Peyer's patch (tissue), 4 donors: ENCODE results near the gene DNAH17. TPM values are rescaled to one million over a fixed set of nuclear protein-coding genes. Genes with fewer than 3 reads are reported as not detected.

Experiments
- DNase-seq, 3 donors: peaks; one replicate each; pipeline ENCODE4 v3.0.0-alpha.2; 2017 to 2019
- H3K27ac ChIP-seq, 4 donors: fragments of 200-600 bp; sonication (generic); one replicate each; pipeline ENCODE4 v1.5.1; 2016 to 2019
- H3K27me3 ChIP-seq, 2 donors: fragments of 200-600 bp; sonication (generic); one replicate each; pipeline ENCODE4 v1.5.1; 2019
- H3K36me3 ChIP-seq, 3 donors: fragments of 200-600 bp; sonication (generic); one replicate each; pipeline ENCODE4 v1.5.1; 2016 to 2019
- H3K4me1 ChIP-seq, 4 donors: fragments of 200-600 bp; sonication (generic); one replicate each; pipeline ENCODE4 v1.5.1; 2016 to 2019
- H3K4me3 ChIP-seq, 4 donors: fragments of 200-600 bp; sonication (generic); 1 replicate in 3 of 4; 2 replicates in 1 of 4; pipeline ENCODE4 v1.5.1; 2016 to 2019; ENCODE audit warnings: mild to moderate bottlenecking in 1 of 4
- H3K9me3 ChIP-seq, 4 donors: fragments of 200-600 bp; sonication (generic); one replicate each; pipeline ENCODE4 v1.5.1; 2016 to 2019; ENCODE audit warnings: mild to moderate bottlenecking in 1 of 4
- CTCF ChIP-seq, 6 experiments: fragments of 450-650 bp in 4 of 6; fragments of 200-600 bp in 2 of 6; sonication (generic) in 1 of 6; IDR thresholded peaks; one replicate each; pipeline ENCODE4 v1.5.1; 2017 to 2019; ENCODE audit warnings: antibody characterized with exemption in 6 of 6, mild to moderate bottlenecking in 3 of 6, moderate library complexity in 1 of 6
- POLR2A ChIP-seq, 2 donors: fragments of 450-650 bp; IDR thresholded peaks; one replicate each; pipeline ENCODE4 v1.5.1; 2017; ENCODE audit warnings: antibody characterized with exemption in 2 of 2, mild to moderate bottlenecking in 2 of 2, moderate library complexity in 2 of 2
- total RNA-seq, 4 donors: library from RNA; depleted of rRNA; stranded (reverse); fragments of >200 nt; gene quantifications; one replicate each; pipeline ENCODE4 v1.1.0, GENCODE V29; 2016

Gene DNAH17
- total RNA-seq, 4 donors from 2014 or later = under 0.01 to 0.67 TPM; not detected in 2

- H3K27me3 ChIP-seq = no peaks in the 10 kb centered on the region
- peak overlapping the region in 1 of 4 donors; percentile 94 for H3K27ac ChIP-seq
- H3K4me1 ChIP-seq = peaks cover 0 to 52% (median 17%) of the 10 kb centered on the region in 4 donors
- H3K36me3 ChIP-seq = peaks cover 0 to 42% (median 0%) of the 10 kb centered on the region in 3 donors
- no peak overlapping the region for H3K4me3 ChIP-seq
- no peaks in the 10 kb centered on the region for H3K9me3 ChIP-seq
- TF ChIP-seq POLR2A (IDR thresholded peaks at IDR 0.05) (no peak), CTCF (IDR thresholded peaks at IDR 0.05) (no peak)
- DNase-seq = no peak
These were observed 170.3 kb downstream of the DNAH17 start for GRCh38 chr17:78406920-78407319.

- TF ChIP-seq POLR2A (IDR thresholded peaks at IDR 0.05) (no peak), CTCF (IDR thresholded peaks at IDR 0.05) (no peak)
- Histone ChIP-seq H3K27me3 (no peaks in the 10 kb centered on the region), H3K36me3 (peaks cover 0 to 48% (median 0%) of the 10 kb centered on the region in 3 donors), H3K27ac (no peak overlapping the region), H3K9me3 (no peaks in the 10 kb centered on the region), H3K4me1 (peaks cover 0 to 47% (median 16%) of the 10 kb centered on the region in 4 donors), H3K4me3 (no peak overlapping the region)
- DNase-seq = no peak
These were observed 170.8 kb downstream of the DNAH17 start for GRCh38 chr17:78406396-78406795.

DNA sequence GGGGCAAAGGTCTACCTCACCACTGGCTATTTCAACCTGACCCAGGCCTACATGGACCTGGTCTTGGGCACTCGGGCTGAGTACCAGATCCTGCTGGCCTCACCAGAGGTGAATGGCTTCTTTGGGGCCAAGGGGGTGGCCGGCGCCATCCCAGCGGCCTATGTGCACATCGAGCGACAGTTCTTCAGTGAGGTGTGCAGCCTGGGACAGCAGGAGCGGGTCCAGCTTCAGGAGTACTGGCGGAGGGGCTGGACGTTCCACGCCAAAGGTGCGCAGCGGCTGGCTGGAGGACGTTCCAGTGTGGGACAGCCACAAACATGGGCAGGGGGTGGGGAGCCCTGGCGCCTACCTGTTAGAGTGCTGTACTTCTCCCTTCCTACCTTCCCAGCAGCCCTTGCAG is 173.4 kb downstream of the DNAH17 start:
- peaks cover 0 to 73% (median 0%) of the 10 kb centered on the region in 3 donors for H3K36me3 ChIP-seq

GRCh38 chr17:78401891-78402290 is 175.3 kb downstream of the DNAH17 start:
- peaks cover 0 to 87% (median 0%) of the 10 kb centered on the region in 3 donors for H3K36me3 ChIP-seq
- DNase-seq = no peak
- H3K27me3 ChIP-seq = no peaks in the 10 kb centered on the region
- no peak overlapping the region for H3K4me3 ChIP-seq
- H3K4me1 ChIP-seq = peaks cover 0 to 8% (median 0%) of the 10 kb centered on the region in 4 donors
- H3K9me3 ChIP-seq = no peaks in the 10 kb centered on the region
- no peak overlapping the region for H3K27ac ChIP-seq
- TF ChIP-seq CTCF (IDR thresholded peaks at IDR 0.05) = no peak
- TF ChIP-seq POLR2A (IDR thresholded peaks at IDR 0.05) = no peak

More for the DNA sequence above, 173.4 kb downstream of the DNAH17 start:
- H3K9me3 ChIP-seq = no peaks in the 10 kb centered on the region
- no peak overlapping the region for H3K27ac ChIP-seq
- H3K4me3 ChIP-seq = no peak overlapping the region
- DNase-seq = no peak
- no peak for TF ChIP-seq POLR2A (IDR thresholded peaks at IDR 0.05)
- no peak for TF ChIP-seq CTCF (IDR thresholded peaks at IDR 0.05)
- H3K27me3 ChIP-seq = no peaks in the 10 kb centered on the region
- peaks cover 0 to 24% (median 8%) of the 10 kb centered on the region in 4 donors for H3K4me1 ChIP-seq

DNA sequence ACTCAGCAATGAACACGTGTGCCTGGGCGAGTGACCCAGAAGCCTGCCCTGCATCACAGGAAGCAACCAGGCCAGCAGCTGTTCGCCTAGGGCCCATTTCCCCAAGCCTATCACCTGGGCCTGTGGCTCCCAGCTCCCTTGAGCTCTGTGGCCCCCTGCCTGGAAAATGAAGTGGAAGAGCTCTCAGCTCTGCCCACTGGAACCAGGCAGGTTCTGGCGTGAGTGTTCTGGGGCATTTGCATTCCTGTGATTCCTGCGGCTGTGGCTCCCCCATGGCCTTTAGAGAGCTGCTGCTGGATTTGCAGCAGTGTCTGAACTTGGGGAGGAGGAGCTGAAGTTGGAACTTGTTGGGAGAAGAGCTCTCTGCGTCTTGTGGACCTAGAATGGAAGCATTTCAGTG is 175.9 kb downstream of the DNAH17 start:
- Histone ChIP-seq H3K36me3 (peaks cover 0 to 94% (median 0%) of the 10 kb centered on the region in 3 donors), H3K9me3 (no peaks in the 10 kb centered on the region), H3K27ac (no peak overlapping the region), H3K27me3 (no peaks in the 10 kb centered on the region), H3K4me3 (no peak overlapping the region), H3K4me1 (peaks cover 0 to 1% (median 0%) of the 10 kb centered on the region in 4 donors)
- no peak for DNase-seq
- TF ChIP-seq POLR2A (IDR thresholded peaks at IDR 0.05) (no peak), CTCF (IDR thresholded peaks at IDR 0.05) (no peak)
